HG03060 (cell line): ENCODE measurements around the gene PAK1.

Source experiments
- ATAC-seq: cut with Tn5 transposase; IDR thresholded peaks from one replicate; pipeline ENCODE4 v1.9.1; 2021; ENCODE audit warnings: low read depth, moderate number of reproducible peaks; ENCODE audit not compliant: unreplicated experiment

Gene PAK1

DNA sequence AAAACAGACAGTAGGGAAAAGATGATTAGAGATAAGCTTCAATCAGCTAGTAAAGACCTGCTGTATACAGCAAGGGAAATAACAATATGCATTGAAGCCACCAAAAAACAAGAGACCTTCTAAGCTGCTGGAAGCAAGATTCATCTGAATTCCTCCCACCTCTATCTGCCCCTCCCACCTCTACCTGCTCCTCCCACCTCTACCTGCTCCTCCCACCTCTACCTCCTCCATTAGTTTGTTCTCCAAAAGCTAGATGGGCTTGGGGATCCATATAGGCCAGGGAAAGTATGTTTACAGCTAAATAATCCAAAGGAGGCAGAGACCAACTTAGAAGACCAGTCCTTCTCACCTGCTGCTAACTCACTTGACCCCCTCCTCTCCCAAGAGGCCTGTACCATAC is 33.2 kb downstream of the PAK1 start:
- ATAC-seq, result no peak

DNA sequence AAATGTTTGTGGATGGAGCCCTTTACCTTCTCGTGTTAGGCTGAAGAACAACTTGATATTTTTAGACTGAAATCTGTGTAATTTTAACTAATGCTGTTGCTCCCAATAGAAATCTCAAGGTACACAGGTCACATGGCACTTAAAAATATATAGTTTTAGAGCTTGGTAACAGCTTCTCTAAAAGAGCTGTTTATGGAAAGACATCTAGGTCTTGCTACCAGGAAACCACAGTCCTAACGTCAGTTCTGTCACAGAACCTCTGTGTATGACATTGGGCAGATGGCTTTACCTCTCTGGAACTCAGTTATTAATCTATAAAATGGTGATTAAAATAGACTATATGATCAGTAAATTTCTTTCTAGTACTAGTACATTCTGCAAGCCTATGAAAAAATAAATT is 35.4 kb downstream of the PAK1 start:
- ATAC-seq, result no peak

DNA sequence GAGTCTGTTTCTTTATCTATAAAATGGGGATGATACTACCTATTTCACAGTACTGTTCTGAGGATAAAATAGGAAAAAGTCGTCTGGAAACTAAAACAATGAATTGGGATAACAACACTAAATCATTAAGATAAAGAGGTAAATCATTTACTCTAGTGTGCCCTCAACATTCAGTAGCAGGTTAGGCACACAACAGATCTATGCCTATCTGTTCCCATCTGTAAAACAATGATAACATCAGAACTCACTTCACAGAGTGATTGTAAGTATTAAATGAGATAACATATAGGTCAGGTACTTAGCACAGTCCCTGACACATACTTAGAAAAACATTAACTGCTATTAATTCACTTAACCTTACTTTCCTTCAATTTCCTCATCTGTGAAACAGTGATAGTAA is 36.9 kb downstream of the PAK1 start:
- no peak for ATAC-seq

DNA sequence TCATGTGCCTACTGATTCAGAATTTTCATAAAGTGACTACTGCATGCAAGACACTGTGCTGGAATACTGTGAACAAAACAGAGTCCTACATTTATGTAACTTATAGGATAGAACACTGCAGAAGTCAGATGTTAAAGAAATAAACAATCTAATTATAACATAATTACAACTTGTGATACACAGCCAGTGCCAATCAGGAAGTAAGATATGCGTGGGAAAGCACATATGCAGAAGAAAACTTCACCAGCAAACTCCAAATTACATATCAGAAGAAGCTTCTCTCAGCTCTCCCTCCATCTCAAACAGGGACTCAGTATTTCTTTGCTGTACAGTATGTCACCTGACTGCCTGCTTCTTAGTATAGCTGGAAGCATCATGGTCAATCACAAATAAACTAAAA is 37.4 kb downstream of the PAK1 start:
- ATAC-seq, result no peak

DNA sequence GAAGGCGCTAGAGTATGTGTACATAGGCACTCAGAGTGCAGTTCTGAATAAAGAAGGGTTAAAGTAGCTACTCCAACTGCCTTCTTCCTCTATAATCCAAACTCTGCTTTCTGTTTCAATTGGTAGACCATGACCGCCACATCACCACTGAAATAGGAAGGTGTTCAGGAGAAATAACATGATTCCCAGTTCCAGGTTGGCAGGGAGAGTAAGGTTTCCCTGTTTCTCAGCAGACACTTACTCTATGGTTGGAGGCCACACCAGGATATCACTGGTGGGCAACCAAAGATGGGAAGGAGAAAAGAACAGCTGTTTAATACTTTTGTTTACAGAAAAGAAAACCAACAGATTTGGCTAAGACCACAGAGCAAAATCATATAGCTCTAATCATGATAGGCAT is 37.9 kb downstream of the PAK1 start:
- no peak for ATAC-seq

DNA sequence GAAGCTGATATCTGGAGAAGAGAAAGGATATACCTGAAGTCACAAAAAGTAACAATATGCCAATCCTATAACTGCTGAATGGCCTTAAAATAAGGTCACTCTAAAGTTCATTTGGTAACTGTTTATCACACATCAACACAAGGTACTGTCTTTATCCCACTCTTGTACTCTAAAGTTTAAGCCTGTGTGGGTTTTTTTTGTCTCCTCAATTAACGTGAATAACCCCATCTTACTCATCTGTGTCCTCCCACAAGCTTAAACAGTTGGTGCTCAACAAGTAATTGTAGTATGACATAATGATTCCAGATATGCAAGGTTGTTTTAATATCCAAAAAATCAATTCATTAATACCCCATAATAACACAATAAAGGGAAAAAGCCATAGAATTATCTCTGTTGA is 42.1 kb downstream of the PAK1 start:
- ATAC-seq, result no peak

DNA sequence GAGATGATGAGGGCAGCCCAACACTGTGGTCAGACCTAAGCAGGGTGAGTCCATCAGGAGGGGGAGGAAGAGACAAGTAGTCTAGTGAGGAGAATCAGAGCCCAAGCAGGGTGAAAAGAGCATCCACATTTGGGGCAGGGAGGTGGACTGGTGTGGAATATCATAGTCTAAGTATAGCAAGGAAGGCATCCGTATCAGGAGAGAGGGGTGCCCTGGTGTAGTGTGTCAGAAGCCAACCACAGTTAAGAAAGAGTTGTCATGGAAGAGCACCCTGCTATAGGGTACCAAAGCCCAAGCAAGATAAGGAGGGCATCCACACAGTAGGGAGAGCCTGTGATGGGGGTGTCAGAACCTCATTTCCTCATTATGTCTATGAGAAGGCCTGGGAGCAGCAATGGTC is 45.3 kb downstream of the PAK1 start:
- ATAC-seq, result no peak

DNA sequence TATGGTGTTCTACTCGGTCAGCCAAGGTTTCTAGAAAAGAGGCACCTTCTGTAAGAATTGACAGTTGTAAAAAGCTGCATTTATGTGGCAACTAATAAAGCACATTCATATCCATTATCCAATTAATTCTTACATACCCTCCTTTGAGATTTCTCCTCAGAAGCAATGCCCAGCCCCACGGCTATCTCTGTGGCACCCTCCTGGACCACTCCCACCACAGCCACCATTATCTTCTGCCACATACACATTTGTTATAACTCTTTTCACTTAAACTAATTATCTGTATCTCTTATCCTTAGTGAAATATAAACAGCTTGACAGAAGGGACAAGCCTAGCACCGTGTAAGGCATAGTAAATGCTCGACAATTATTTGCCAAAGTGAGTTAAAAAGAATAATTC is 48.5 kb downstream of the PAK1 start:
- no peak for ATAC-seq

DNA sequence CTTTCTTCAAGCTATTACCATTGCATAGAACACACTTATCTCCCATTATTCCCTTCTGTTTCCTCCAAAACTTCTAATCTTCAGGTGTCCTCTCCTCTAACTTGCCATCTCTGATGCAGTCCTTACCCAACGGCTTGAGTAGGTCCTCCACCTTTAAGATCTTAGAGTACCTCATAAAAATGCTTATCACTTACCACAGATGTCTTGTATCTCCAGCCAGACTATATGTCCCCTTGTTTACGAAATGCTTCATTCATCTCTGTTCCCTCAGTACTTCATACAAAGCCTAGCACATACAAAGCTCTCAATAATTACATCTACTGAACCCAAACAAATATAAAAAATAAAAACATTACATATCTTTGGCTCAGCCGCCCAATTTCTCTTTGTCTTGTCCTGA is 49.2 kb downstream of the PAK1 start:
- no peak for ATAC-seq

DNA sequence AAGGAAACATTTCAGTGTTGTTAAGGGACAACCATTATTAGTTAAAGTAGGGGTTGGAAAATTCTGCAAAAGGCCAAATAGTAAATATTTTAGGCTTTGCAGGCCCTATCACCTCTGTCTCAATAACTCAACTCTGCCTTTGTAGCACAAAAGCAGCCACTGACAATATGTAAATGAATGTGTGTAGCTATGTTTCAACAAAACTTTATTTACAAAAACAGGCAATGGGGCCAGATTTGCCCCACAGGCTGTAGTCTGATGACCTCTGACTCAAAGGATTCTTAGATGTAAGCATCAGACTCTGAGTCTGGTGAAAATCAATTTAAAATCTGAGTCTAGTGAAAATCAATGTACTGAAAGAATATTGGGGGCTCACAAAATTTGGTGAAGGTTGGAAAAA is 50.3 kb downstream of the PAK1 start:
- no peak for ATAC-seq

DNA sequence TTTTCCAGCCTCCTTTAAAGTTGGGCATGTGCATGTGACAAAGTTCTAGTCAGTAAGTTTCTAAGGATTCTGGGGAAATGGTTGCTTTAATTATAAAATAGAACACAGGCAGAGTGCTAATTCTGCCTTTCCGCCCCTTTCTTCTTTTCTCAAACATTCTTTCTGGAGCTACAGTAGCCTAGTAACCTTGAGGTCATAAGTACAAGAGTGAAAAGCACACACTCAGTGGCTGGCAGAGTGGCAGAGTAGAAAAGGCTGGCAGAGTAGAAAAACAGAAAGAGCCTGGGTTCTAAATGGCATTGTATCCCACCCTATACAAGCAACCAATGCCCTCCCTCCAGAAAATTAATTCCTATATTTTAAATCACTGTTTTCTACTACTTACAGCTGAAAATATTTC is 51.2 kb downstream of the PAK1 start:
- ATAC-seq, result no peak

DNA sequence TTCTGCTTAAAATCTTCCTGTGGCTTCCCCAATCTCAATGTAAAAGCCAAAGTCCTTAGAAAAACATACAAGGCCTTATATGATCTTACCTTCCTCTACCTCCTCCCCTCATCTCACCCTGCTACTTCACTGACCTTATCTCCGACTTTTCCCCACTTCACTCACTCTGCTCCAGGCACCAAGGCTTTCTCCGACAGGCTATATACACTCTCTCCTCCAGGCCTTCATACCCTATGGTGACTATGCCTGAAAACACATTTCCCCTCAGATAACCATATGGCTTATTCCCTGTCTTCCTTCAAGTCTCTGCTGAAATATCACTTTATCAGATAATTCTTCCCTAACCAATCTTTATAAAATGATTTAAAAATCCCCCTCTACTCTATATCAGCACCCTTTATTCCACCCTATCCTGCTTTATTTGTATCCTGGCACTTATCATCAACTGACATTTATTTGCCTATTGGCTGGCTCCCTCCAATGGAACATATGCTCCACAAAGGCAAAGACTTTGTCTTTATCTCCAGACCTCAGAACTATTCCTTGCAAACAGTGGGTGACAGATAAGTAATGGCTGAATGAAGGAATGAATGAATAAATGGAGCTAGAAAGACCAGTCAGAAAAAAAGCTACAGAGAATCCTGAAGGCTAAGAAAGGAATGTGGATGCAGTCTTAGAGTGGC is 52.7 kb downstream of the PAK1 start:
- no peak for ATAC-seq

DNA sequence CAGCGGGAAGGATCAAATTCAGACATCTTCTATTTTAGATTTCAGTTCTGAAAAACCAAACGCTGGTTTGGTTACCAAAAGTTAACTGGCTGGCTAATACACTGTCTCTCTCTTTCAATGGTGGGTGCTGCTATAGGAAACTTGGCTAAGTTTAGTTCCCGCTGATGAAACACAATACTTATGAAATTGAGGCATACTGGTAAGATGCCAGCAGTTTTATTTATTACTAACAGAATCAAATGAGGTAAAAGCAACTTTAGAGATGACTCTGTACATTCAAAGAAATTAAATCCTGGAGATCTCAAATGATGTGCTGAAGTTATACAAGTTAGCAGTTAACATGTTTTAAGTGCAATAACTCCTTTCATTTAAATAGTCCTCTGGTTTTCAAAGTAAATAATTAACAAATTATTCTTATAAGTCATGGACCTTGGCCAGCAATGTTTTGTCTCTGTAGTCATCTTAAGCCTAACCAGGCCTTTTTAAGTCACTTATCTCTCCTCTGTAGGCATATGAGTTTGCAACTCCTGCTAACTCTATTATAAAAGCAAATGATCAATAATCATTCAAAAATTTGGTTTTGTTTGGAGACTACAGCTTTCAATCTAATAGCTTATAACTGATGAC is 54.8 kb downstream of the PAK1 start:
- ATAC-seq, result no peak

DNA sequence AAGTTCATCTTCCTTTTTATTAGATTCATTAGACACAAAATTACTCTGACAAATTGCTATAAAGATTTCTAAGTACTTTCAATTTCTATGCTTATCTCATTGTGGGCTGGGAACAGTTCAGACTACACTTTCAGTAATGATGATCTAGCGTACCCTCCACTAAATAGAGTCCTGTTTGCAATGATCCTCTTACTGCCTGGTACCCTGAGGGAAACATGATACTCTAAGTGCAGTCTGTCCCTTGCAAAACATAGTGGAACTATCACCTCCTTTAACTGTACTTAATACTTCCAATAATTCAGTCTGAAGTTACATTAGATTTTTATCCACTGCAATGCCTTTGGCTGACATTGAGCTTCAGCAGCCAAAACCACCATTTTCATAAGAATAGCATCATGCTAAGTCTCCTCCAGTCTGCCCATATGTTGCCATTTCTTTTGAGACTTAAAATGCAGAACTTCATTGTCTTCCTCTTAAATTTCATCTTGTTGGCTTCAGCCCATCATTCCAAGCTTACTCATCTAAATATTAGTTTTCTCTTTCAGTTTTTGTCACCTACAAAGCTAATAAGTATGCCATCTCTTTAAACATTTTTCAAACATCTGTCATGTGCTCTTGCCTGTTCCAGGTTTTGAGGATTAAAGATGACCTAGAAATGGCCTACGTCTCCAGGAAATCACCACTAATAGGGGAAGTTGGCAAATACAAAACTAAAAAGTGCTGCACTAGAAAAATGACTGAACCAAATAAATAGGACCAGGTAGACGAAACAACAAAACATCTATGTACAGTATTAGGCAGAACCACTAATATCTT is 55.5 kb downstream of the PAK1 start:
- ATAC-seq, result no peak

DNA sequence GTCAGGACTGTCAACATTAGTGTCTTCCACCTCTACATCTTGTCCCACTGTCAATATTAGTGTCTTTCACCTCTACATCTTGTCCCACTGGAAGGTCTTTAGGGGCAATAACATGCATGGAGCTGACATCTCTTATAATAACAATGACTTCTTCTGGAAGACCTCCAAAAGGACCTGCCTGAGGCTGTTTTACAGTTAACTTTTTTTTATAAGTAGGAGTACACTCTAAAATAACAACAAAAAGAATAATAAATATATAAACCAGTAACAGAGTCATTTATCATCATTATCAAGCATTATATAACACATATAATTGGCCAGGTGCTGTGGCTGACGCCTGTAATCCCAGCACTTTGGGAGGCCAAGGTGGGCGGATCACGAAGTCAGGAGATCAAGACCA is 57.5 kb downstream of the PAK1 start:
- ATAC-seq, result no peak

DNA sequence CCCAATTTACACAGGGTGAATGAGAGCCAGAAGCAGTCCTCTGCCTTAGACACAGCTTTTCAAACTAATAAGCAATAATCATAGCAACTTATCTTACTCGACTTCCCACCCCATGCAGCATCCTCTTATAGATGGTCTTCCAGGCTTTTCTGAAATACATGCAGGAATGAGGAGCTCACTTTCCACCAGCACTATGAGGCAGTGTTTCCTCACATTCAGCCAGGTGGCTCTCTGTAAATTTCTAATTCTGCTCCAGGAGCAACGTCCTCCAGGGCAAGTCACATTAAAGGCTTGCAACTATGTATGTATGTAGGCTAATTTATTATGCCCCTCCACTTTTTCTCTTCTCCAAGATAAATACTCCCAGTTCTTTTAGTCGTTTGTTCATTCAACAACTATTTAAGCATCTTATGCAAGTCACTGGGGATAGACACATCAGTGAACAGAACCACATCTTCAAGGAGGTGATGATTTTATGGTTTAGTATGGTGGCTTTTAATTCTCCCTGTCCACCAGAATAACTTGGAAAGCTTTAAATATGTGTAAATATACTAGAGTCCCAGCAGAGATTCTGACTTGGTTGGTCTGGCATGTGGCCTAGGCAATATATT is 59.9 kb downstream of the PAK1 start:
- no peak for ATAC-seq

DNA sequence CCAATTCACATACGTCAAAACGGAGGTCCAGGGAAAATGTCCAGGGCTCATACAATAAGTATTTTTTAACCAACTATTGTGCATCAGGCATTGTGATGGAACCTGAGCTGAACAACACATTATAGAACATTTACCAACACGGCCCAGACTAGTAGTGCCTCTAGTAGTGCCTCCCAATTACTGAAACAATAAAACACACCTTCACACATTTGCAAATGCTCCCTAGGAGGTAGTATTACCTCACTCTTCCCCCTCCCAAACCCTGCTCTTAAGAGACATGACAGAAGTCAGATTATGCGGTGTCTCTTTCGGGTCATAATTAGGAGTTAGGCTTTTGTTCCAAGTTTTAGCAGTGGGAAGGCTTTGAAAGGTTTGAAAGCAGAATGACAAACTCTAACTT is 61.1 kb downstream of the PAK1 start:
- ATAC-seq, result no peak

DNA sequence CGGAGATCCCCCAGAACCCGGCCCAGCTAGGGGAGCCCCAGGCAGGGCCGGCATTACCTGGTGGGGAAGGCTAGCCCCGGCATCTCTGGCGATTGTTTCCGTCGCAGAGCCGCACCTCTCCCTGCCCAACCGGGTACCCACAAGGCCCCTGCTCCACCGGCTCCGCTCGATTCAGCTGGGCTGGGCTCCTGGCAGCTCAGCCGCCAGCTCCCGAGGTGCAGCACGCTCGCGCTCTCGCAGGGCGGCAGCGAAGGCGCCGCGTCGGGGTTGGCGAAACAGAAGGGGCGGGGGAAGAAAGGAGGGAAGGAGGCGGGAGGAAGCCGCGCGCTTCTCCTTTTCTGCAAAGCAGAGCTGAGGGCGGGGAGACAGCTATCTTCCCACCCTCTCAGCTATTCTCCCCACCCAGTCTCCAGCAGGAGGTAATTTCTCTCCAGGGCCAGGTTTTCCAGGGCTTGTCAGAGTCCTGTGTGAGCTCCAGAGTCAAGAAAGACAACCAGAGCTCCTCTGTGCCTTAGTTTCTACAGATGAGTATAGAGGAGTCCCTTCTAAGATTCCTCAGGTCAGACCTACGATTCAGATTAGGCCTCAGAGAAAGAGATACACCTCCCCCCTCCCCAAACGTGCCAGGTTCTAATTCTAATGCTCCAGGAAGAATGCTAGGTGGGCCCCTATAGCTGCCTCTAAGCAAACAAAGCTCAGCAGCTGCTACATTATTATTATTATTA is 62.0 kb downstream of the PAK1 start:
- peak; percentile 56 for ATAC-seq

DNA sequence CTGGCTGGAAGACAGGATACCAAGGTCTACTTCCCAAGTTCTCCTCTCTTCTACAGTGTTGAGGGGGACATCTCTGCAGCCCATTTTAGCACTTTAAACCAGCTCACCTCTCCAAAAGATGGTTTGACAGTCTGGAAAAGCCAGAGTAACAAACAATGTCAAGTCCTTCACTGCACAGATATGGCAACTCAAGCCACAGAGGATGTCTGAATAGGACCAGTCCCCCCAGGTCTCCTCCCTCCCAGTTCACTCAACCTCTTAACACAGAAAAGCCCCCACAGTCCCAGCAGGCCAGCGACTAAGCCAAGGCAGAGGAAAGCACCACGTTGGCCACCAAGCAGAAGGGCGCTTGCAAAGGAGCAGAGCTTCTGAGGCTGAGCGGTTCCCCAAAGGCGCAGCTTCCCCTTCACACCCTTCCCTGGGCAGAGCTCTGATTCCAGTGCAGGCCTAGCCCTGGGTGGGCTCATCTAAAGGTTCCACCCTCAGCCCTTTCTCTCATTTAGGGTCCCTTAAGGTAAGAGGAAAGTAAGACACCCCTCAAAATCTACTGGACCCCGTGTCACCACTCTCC is 62.7 kb downstream of the PAK1 start:
- peak; percentile 12 for ATAC-seq

DNA sequence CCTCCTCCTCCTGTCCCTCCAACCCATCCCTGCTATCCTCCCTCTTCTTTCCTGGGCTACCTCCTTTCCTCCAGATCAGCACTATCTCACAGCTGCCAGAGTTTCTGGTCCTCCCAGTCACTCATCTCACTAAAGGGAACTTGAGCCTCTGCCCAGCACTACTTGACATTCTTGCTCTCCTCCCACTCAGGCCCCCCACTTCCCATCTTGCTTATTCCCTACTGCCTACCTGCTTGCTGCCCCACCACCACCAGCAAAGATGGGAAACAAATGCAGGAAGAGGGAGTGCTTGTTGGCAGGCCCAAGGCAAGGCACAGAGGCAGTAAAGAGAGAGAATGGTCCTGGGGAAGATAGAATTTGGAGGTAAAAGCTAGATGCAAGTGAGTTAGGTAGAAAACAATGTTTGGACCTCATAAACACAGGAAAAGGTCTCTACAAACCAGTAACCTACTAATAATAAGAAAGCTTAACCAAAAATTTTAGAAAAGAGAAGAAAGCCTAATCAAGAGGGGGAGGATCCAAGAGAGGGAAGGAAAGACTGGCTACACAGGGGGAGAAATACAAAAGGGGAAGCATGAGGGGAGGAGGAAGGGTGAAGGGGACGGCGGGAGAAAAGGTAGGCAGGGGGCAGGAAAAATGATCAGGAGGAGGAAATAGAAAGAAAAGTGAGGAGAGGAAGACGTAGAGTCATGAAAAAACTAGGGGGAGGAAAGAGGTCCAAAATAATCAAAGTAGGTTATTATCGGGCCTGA is 63.6 kb downstream of the PAK1 start:
- no peak for ATAC-seq
